A549 treated with CpdA at 1 μM for 4 hours (cell line): ENCODE results near the gene KCTD6. TPM values are rescaled to one million over a fixed set of nuclear protein-coding genes. Genes with fewer than 3 reads are reported as not detected.

Experiments
- total RNA-seq: library from RNA; stranded (reverse); fragments of 200-300 nt; extraction: Qiagen RNA extraction; gene quantifications from 5 replicates; pipeline ENCODE4 v1.2.3, GENCODE V29; 2022; ENCODE audit warnings: low read depth

Gene KCTD6
- 7.7 to 9.4 TPM (median 8.7 TPM) in 5 replicates for total RNA-seq

DNA sequence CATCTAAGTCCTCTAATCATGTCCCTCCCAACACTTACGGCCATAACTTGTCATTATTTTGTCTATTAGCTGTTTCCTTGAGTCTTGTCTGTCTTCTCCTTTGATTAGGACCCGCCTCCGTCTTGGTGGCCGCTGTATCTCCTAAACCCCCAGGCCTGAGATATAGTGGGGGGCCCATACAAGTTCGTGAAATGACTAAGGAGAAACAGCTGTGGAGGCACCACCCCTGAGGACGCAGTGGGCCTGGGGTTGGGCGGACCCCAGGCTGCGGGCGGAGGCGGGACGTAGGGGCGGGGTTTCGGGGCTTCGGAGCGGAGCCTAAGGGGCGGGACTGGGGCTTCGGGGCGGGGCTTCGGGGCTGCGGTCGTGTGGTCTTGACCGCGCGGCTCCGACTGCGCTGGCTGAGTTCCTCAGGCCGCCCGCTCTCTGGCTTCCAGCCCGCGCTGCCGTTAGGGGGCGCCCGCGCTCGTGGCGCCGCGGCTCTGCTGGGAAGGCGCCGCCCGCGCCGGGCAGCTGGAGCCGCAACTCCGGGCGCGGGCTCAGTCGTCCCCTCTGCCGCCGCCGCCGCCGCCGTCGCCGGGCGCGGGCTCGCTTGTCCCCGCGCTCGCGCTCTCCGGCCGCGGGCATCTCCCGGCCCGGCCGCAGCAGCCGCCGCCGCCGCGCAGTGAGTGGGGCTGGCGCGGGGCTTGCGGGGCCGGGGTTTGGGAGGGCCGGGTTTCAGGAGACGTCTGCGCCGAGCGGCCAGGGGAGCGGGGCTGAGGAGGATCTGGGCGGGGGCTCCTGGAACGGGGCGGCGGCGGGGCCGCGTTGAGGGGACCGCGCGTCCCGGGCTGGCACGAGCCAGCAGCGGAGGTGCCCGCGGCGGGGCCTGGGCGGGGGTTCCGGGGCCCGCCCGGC is at the start of gene KCTD6:
TSS of gene KCTD6 (plus strand) at position 591 of the 897 bp plus-strand sequence. CDS start 6,660 bp downstream, outside the sequence.

DNA sequence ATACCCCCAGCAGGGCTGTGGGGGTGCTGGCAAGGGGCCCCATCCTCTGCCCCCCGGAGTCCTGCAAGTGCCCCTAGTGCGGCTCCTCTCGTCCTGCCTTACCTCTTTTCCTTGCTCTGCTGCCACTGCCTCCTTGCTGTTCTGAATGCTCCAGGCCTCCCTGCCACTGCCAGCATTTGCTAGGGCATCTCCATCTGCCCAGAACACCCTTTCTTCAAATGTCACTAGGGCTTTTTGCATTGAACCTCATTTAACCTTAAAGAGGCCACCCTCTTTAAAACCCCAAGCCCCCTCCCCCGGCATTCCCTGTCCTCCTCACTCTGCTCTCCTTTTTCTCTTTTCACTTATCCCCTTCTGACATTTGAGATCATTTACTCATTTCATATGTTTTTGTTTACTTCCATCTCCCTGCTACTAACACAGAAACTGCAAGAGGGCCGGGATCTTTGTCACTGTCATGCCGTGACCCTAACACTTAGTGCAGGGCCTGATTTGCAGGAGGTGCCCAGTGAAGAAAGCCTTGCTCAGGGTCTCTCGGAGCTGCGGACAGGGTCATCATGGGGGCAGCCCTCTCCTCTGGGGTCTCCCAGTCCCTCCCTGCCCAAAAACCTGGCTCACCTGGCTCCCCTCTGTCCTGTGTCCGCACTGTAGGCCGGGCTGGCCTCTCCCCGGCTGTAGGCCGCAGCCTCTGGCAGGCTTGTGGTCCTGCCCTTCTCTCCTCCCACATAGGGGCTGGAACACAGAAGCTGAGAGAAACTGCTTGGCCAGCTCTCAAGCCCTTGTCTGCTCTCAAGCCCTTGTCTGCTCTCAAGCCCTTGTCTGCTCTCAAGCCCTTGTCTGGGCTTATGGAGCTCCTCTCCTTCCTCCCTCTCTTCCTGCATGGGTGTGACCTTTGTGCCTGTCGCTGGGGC is 44.9 kb downstream of the KCTD6 start, which contains the start of gene ACOX2:
TSS of gene ACOX2 (minus strand) at position 690 of the 911 bp plus-strand sequence. CDS start 2,084 bp downstream, outside the sequence.

Other genes starting within 250 kb of the KCTD6 start
- 9.3 to 14.1 TPM (median 10.1 TPM) in 5 replicates for gene RPP14, start 185.9 kb upstream of the KCTD6 start, total RNA-seq
- gene HTD2, start 185.6 kb upstream of the KCTD6 start, total RNA-seq: 5.5 to 8.5 TPM (median 7.2 TPM) in 5 replicates
- 4.9 to 7.6 TPM (median 6.6 TPM) in 5 replicates for gene PXK, start 159.2 kb upstream of the KCTD6 start, total RNA-seq
- gene PDHB, start 58.3 kb upstream of the KCTD6 start, total RNA-seq: 56.1 to 71.4 TPM (median 61.2 TPM) in 5 replicates
- gene ACOX2, start 45.1 kb downstream of the KCTD6 start, total RNA-seq: 6.7 to 13.0 TPM (median 10.9 TPM) in 5 replicates
- 0.07 to 0.08 TPM in 2 of 5 replicates, not detected in the others for gene FAM107A, start 85.3 kb downstream of the KCTD6 start, total RNA-seq
- gene FAM3D, start 174.7 kb downstream of the KCTD6 start, total RNA-seq: 0.10 TPM in 1 of 5 replicates, not detected in the others